HG03097 (cell line): ENCODE data around the gene PPP1R7.

Source experiments
- ATAC-seq: cut with Tn5 transposase; IDR thresholded peaks from one replicate; pipeline ENCODE4 v1.9.1; 2021; ENCODE audit not compliant: unreplicated experiment, low FRiP score

PPP1R7 gene

GRCh38 chr2:241225545-241225944, 75.3 kb downstream of the PPP1R7 start:
- no peak for ATAC-seq

GRCh38 chr2:241225983-241226382, 75.7 kb downstream of the PPP1R7 start:
- ATAC-seq, result no peak

GRCh38 chr2:241226723-241227572, 76.7 kb downstream of the PPP1R7 start:
- ATAC-seq, result no peak

- no peak for ATAC-seq
Observed at GRCh38 chr2:241227594-241227993, 77.3 kb downstream of the PPP1R7 start.

GRCh38 chr2:241228081-241228859, 78.0 kb downstream of the PPP1R7 start:
- ATAC-seq, result no peak

GRCh38 chr2:241228860-241229516, 78.7 kb downstream of the PPP1R7 start:
- no peak for ATAC-seq

- no peak for ATAC-seq
Observed at GRCh38 chr2:241229563-241230401, 79.5 kb downstream of the PPP1R7 start.

- no peak for ATAC-seq
Observed at GRCh38 chr2:241230435-241230834, 80.2 kb downstream of the PPP1R7 start.

GRCh38 chr2:241232736-241233575, 82.7 kb downstream of the PPP1R7 start:
- no peak for ATAC-seq
